ENCODE results near the gene CFAP47. TPM values are rescaled to one million over a fixed set of nuclear protein-coding genes. Genes with fewer than 3 reads are reported as not detected.

The CFAP47 gene
- total and polyA plus RNA-seq, 2 of the 8 experiments (the other 6 are each of a cell fraction or from before 2014, with no cell fraction given) = 0.04 TPM; not detected in 1

DNA sequence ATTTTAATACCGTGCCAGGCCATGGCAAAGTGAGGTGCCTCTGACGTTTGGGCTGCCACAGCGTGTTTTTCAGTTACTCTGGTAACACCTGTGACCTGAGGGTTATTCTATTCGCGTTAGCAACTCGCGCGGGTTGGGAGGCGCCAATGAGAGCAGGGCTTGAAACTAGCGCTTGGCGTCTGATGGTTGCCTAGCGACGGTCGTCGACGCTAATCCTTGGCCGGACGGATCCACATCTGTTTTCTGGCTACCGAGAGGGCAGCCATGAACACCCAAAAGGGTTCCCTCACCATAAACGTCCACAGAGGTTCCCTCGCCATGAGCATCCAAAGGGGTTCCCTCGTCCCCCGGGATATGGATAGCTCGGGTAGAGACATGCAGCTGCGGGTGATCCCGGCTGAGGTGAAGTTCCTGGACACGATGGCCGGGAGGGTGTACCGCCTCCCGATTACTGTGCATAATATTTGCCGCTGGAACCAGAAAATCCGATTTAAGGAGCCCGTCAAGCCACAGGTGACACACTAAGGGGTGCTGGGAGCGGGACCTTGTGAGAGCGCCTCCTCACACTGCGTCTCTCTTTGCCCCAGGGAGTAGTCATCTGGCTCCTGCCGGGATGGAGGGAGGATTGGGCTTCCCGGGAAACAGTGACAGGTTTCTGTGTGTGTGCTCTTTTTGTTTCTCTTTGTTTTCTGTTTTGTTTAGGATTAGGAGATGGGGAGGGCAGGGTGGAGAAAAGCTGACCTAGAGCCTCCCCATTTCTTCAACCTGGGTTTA is at the start of gene CFAP47 (continued):
- TF ChIP-seq GABPA (IDR thresholded peaks at IDR 0.05; ENCODE audit: borderline replicate concordance, insufficient read depth, low read length) (no peak), CHD2 (IDR thresholded peaks at IDR 0.05; ENCODE audit: low read length) (peak; percentile 77)

All from H1 (cell line).